ENCODE measurements around the gene TRA2A. TPM values are rescaled to one million over a fixed set of nuclear protein-coding genes. Genes with fewer than 3 reads are reported as not detected.

The TRA2A gene
- total and polyA plus RNA-seq, 9 of the 15 experiments (the other 6 are each of a cell fraction or from before 2014, with no cell fraction given): 22.7 to 210 (median 73.9) TPM

- TF ChIP-seq PKNOX1 (IDR thresholded peaks at IDR 0.05) (peak; percentile 72), RUNX1 (IDR thresholded peaks at IDR 0.05; ENCODE audit: low read depth) (no peak; the same call in 1 of the 2 replicates), MGA (IDR thresholded peaks at IDR 0.05) (peak; percentile 80), CTCF (IDR thresholded peaks at IDR 0.05 in 2 of 3, conservative IDR thresholded peaks at IDR 0.05 in 1 of 3; ENCODE audit: insufficient read depth in 2 of 3, low read depth in 1 of 3, low read length in 3 of 3) (no peak), SOX6 (IDR thresholded peaks at IDR 0.05) (peak; percentile 55; the same call in 1 of the 2 replicates), ZNF511 (CRISPR knock-in tag; IDR thresholded peaks at IDR 0.05) (peak; percentile 85), NELFE (IDR thresholded peaks at IDR 0.05; ENCODE audit: insufficient read depth, insufficient read length) (no peak), CBFA2T2 (conservative IDR thresholded peaks at IDR 0.05) (no peak), BRD4 (IDR thresholded peaks at IDR 0.05) (0 out of 2 replicates have a peak, but pooled peaks have one; percentile 30), NR4A1 (CRISPR knock-in tag; IDR thresholded peaks at IDR 0.05) (0 out of 2 replicates have a peak, but pooled peaks have one; percentile 82), NR4A1 (tag; IDR thresholded peaks at IDR 0.05) (peak; percentile 25; the same call in 1 of the 2 replicates), DNMT1 (IDR thresholded peaks at IDR 0.05) (no peak)
These were observed 57.5 kb downstream of the TRA2A start (continued) for GRCh38 chr7:23474094-23474828.

Measured in K562 (cell line).